WTC11 (cell line): ENCODE measurements around the gene SPATA45. TPM values are rescaled to one million over a fixed set of nuclear protein-coding genes. Genes with fewer than 3 reads are reported as not detected.

Source experiments
- ATAC-seq: fragments of 200-7000 bp; cut with Tn5 transposase; 2 replicates; pipeline ENCODE4 v1.10.0; 2021; ENCODE audit warnings: mild to moderate bottlenecking, moderate library complexity
- CTCF ChIA-PET: fragments of 300-600 bp; sonication (Branson Sonifier 250); formaldehyde crosslinking; loops from one replicate; lab custom pipeline; 2021; ENCODE audit warnings: antibody characterized with exemption; lab: Charles Lee
- POLR2A ChIA-PET: fragments of 350-600 bp; sonication (Branson Sonifier 250); formaldehyde crosslinking; loops from one replicate; lab custom pipeline; 2021; ENCODE audit warnings: antibody characterized with exemption; lab: Charles Lee
- DNase-seq: peaks from one replicate; pipeline ENCODE4 v3.0.0; 2021; ENCODE audit warnings: low spot score
- H3K27ac Mint-ChIP-seq: 2 replicates; pipeline ENCODE4 v1.8.0; 2021; ENCODE audit warnings: mixed read lengths
- H3K27me3 Mint-ChIP-seq: 2 replicates; pipeline ENCODE4 v1.8.0; 2021; ENCODE audit warnings: low read depth, mild to moderate bottlenecking, moderate library complexity, mixed read lengths
- H3K36me3 Mint-ChIP-seq: 2 replicates; pipeline ENCODE4 v1.8.0; 2021; ENCODE audit warnings: mixed read lengths
- H3K4me1 Mint-ChIP-seq: 2 replicates; pipeline ENCODE4 v1.8.0; 2022; ENCODE audit warnings: mixed read lengths
- H3K4me3 Mint-ChIP-seq: 2 replicates; pipeline ENCODE4 v1.8.0; 2021; ENCODE audit warnings: mild to moderate bottlenecking, moderate library complexity, mixed read lengths
- H3K9me3 Mint-ChIP-seq: 2 replicates; pipeline ENCODE4 v1.8.0; 2021; ENCODE audit warnings: mixed read lengths
- CDX4 ChIP-seq: fragments of 250-450 bp; sonication (Bioruptor Pico); IDR thresholded peaks from 2 replicates; pipeline ENCODE4 v1.9.0; 2021; ENCODE audit warnings: moderate library complexity, mild to moderate bottlenecking, inconsistent platforms, borderline replicate concordance
- ERG ChIP-seq: fragments of 250-450 bp; sonication (Bioruptor Pico); IDR thresholded peaks from 2 replicates; pipeline ENCODE4 v1.8.0; 2021; ENCODE audit warnings: mild to moderate bottlenecking
- ESRRA ChIP-seq: sonication (generic); formaldehyde crosslinking; IDR thresholded peaks from 2 replicates; pipeline ENCODE4 v1.8.1; 2022; ENCODE audit warnings: mild to moderate bottlenecking, missing genetic modification reagents, borderline replicate concordance
- HMGA2 ChIP-seq: fragments of 250-450 bp; sonication (Bioruptor Pico); IDR thresholded peaks from 2 replicates; pipeline ENCODE4 v1.4.0; 2021; ENCODE audit warnings: mild to moderate bottlenecking, moderate library complexity
- IRF1 ChIP-seq: sonication (generic); formaldehyde crosslinking; IDR thresholded peaks from 2 replicates; pipeline ENCODE4 v1.8.0; 2023; ENCODE audit warnings: missing genetic modification reagents
- MXD4 ChIP-seq: fragments of 250-450 bp; sonication (Bioruptor Pico); IDR thresholded peaks from 2 replicates; pipeline ENCODE4 v1.8.0; 2021; ENCODE audit warnings: mild to moderate bottlenecking, moderate library complexity, borderline replicate concordance
- MYBL2 ChIP-seq: sonication (generic); formaldehyde crosslinking; IDR thresholded peaks from 2 replicates; pipeline ENCODE4 v1.8.1; 2023; ENCODE audit warnings: mild to moderate bottlenecking, moderate library complexity, missing genetic modification reagents
- PRRX2 ChIP-seq: fragments of 250-450 bp; sonication (Bioruptor Pico); IDR thresholded peaks from 2 replicates; pipeline ENCODE4 v1.8.0; 2021; ENCODE audit warnings: mild to moderate bottlenecking
- SMAD3 ChIP-seq: sonication (generic); formaldehyde crosslinking; IDR thresholded peaks from 2 replicates; pipeline ENCODE4 v1.8.0; 2022; ENCODE audit warnings: missing genetic modification reagents, mild to moderate bottlenecking, borderline replicate concordance
- SOX15 ChIP-seq: fragments of 250-450 bp; sonication (Bioruptor Pico); IDR thresholded peaks from 2 replicates; pipeline ENCODE4 v1.9.0; 2021; ENCODE audit warnings: mild to moderate bottlenecking
- ZBTB43 ChIP-seq: sonication (generic); formaldehyde crosslinking; IDR thresholded peaks from 2 replicates; pipeline ENCODE4 v1.8.1; 2023; ENCODE audit warnings: mild to moderate bottlenecking, missing genetic modification reagents
- ZNF121 ChIP-seq: sonication (generic); formaldehyde crosslinking; IDR thresholded peaks from 2 replicates; pipeline ENCODE4 v1.8.0; 2023; ENCODE audit warnings: missing genetic modification reagents
- ZNF138 ChIP-seq: sonication (generic); formaldehyde crosslinking; conservative IDR thresholded peaks from 2 replicates; pipeline ENCODE4 v1.8.1; 2022; ENCODE audit warnings: mild to moderate bottlenecking, moderate library complexity, missing genetic modification reagents
- ZNF423 ChIP-seq: fragments of 250-450 bp; sonication (Bioruptor Pico); IDR thresholded peaks from 2 replicates; pipeline ENCODE4 v2.1.2; 2022; ENCODE audit warnings: mild to moderate bottlenecking, moderate library complexity
- ZNF512 ChIP-seq: sonication (generic); formaldehyde crosslinking; IDR thresholded peaks from 2 replicates; pipeline ENCODE4 v1.8.1; 2022; ENCODE audit warnings: missing genetic modification reagents, borderline replicate concordance
- ZSCAN18 ChIP-seq: fragments of 250-450 bp; sonication (Bioruptor Pico); IDR thresholded peaks from 2 replicates; pipeline ENCODE4 v2.1.2; 2022; ENCODE audit warnings: mild to moderate bottlenecking, moderate library complexity
- total RNA-seq: library from RNA; stranded (reverse); gene quantifications from 3 replicates; pipeline ENCODE4 v1.2.3, GENCODE V29; 2021

The SPATA45 gene
- total RNA-seq, 1 experiment from 2014 or later, result 0.90 TPM

GRCh38 chr1:212857992-212858460 is 10.6 kb upstream of the SPATA45 start, which contains the start of gene FLVCR1 (continued):
- TF ChIP-seq ERG (CRISPR knock-in tag) (no peak), ESRRA (0 out of 2 replicates have a peak, but pooled peaks have one; percentile 25), ZNF423 (no peak), ZBTB43 (0 out of 2 replicates have a peak, but pooled peaks have one; percentile 30)

GRCh38 chr1:212856755-212857154 is 9.3 kb upstream of the SPATA45 start:
- CTCF ChIA-PET, result interaction anchor here (0.7 to 1.4 kb wide), 3 partner anchors 42 to 123 kb away, joined by 3 to 4 read pairs (median 3); no protein-coding TSS in a partner anchor
- TF ChIP-seq CDX4 (no peak), SMAD3 (CRISPR knock-in tag) (0 out of 2 replicates have a peak, but pooled peaks have one; percentile 48), SOX15 (CRISPR knock-in tag) (no peak)
- TF ChIP-seq, all 79 proteins: peak for 1
- H3K27ac Mint-ChIP-seq, result peak overlapping the region; percentile 88
- peaks cover 12% of the 10 kb centered on the region for H3K27me3 Mint-ChIP-seq
- H3K36me3 Mint-ChIP-seq, result peaks cover 21% of the 10 kb centered on the region
- DNase-seq (no peak), ATAC-seq (no peak)
- POLR2A ChIA-PET, result interaction anchor here (0.6 to 2.2 kb wide), 2 partner anchors 42 to 1387 kb away, joined by 4 to 22 read pairs; no protein-coding TSS in a partner anchor
- peaks cover 42% of the 10 kb centered on the region for H3K4me1 Mint-ChIP-seq
- H3K9me3 Mint-ChIP-seq, result peaks cover 8% of the 10 kb centered on the region; the same call in 1 of the 2 replicates
- no peak overlapping the region for H3K4me3 Mint-ChIP-seq

GRCh38 chr1:212853658-212854057 is 6.2 kb upstream of the SPATA45 start:
- H3K4me1 Mint-ChIP-seq, result peaks cover 44% of the 10 kb centered on the region
- TF ChIP-seq PRRX2 (CRISPR knock-in tag), result no peak
- no peak for TF ChIP-seq MYBL2
- TF ChIP-seq ZSCAN18 (CRISPR knock-in tag), result no peak
- no peak for TF ChIP-seq IRF1 (CRISPR knock-in tag)
- no peak for TF ChIP-seq HMGA2
- no peak for TF ChIP-seq ZNF121
- TF ChIP-seq ZNF138 (CRISPR knock-in tag), result no peak
- TF ChIP-seq MXD4, result no peak
- TF ChIP-seq ZNF512 (CRISPR knock-in tag), result no peak
- no peak overlapping the region for H3K4me3 Mint-ChIP-seq
- H3K27me3 Mint-ChIP-seq, result peaks cover 16% of the 10 kb centered on the region
- no peak for ATAC-seq
- POLR2A ChIA-PET, result no interaction called here
- H3K36me3 Mint-ChIP-seq, result peaks cover 18% of the 10 kb centered on the region
- H3K27ac Mint-ChIP-seq, result peak overlapping the region; percentile 60; the same call in 1 of the 2 replicates
- peaks cover 11% of the 10 kb centered on the region for H3K9me3 Mint-ChIP-seq
- CTCF ChIA-PET, result no interaction called here
- no peak for DNase-seq
